Activated CD4-positive, alpha-beta memory T cell treated with anti-CD3 and anti-CD28 coated beads, Interleukin-2, amount 10 ng/mL, durations not matched to agents 7 days and 5 days (primary cell): Measurements from ENCODE around the gene ANAPC16. TPM values are rescaled to one million over a fixed set of nuclear protein-coding genes. Genes with fewer than 3 reads are reported as not detected.
"Not testable (repeated sequence)": the region's sequence is repeated elsewhere in the genome, so short reads cannot be mapped to it uniquely, and the experiment has no call there.

Experiments used
- CTCF ChIA-PET: fragments of 350-600 bp; sonication (Branson Sonifier 250); formaldehyde crosslinking; loops from one replicate; lab custom pipeline; 2021; ENCODE audit warnings: antibody characterized with exemption, inconsistent platforms; lab: Charles Lee
- POLR2A ChIA-PET: fragments of 350-600 bp; sonication (Branson Sonifier 250); formaldehyde crosslinking; loops from one replicate; lab custom pipeline; 2021; ENCODE audit warnings: antibody characterized with exemption; lab: Charles Lee
- DNase-seq: peaks from one replicate; pipeline ENCODE4 v3.0.0-alpha.2; 2020
- H3K27ac Mint-ChIP-seq: one replicate; pipeline ENCODE4 v1.8.0; 2021; ENCODE audit warnings: mild to moderate bottlenecking, mixed read lengths
- H3K27me3 Mint-ChIP-seq: one replicate; pipeline ENCODE4 v1.8.0; 2021; ENCODE audit warnings: mixed read lengths
- H3K36me3 Mint-ChIP-seq: one replicate; pipeline ENCODE4 v1.8.0; 2021; ENCODE audit warnings: low read depth, mixed read lengths
- H3K4me1 Mint-ChIP-seq: one replicate; pipeline ENCODE4 v1.8.0; 2021; ENCODE audit warnings: mixed read lengths
- H3K4me3 Mint-ChIP-seq: one replicate; pipeline ENCODE4 v1.8.0; 2021; ENCODE audit warnings: mild to moderate bottlenecking, mixed read lengths
- H3K9me3 Mint-ChIP-seq: one replicate; pipeline ENCODE4 v1.8.0; 2021; ENCODE audit warnings: mixed read lengths
- total RNA-seq, 2 experiments: library from RNA; stranded (reverse); gene quantifications; one replicate each; pipeline ENCODE4 v1.2.3, GENCODE V29; 2021

Gene ANAPC16
- total RNA-seq, 2 experiments from 2014 or later = 94.2 to 101 TPM

DNA sequence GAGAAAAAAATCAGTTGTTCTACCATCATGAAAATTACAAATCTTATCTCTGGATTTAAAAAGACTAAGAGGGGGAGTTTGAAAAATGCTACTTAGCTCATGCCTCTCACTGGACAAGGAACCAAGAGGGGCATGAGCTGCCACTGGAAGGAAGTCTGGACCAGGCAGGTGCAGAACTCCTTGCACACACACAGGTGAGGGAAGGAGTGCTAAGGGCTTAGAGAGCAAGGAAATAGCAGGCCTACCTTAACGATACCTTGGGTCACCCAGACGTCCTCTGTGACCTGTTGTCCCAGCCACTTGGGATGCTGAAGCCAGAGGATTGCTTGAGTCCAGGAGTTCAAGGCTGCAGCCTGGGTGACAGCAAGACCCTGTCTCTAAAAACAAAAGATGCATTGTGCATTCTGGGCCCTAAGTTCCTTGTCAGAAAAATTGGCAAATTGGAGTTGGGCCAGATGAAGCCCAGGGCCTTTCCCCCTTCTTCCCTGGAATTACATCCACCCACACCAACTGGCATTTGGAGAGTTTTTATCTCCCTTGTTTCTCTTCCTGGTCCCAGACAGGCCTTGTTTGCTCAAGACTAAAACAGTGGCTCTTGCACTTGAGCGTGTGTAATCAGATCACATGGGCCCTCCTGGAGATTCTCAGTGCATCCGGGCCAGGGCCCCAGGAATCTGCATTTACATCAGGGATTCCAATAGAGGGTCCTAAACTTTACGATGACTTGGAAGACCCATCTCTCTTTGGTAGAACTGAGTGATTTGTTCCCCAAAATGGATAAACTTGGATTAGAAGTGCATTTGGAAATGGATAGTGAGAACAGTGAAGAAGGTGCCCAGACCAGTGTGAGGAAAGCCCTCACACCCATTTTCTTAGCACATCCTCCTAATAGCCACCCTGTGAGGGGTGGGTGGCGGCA, 60.9 kb downstream of the ANAPC16 start:
- CTCF ChIA-PET = interaction anchor here (1.0 to 7.6 kb wide), 11 partner anchors 10 to 187 kb away, joined by 3 to 89 read pairs (median 20); no protein-coding TSS in a partner anchor
- Mint-ChIP-seq H3K9me3 (no peaks in the 10 kb centered on the region), H3K4me1 (peaks cover 56% of the 10 kb centered on the region), H3K27ac (peak overlapping the region; percentile 96), H3K4me3 (peak overlapping the region; percentile 100), H3K36me3 (peaks cover 37% of the 10 kb centered on the region), H3K27me3 (no peaks in the 10 kb centered on the region)
- POLR2A ChIA-PET = interaction anchor here (0.7 to 7.9 kb wide), 10 partner anchors 11 to 189 kb away, joined by 3 to 225 read pairs (median 26); partner anchors contain the start of genes ANAPC16, ASCC1 and SPOCK2
- DNase-seq = no peak

GRCh38 chr10:72277340-72277995, 61.7 kb downstream of the ANAPC16 start:
- H3K4me3 Mint-ChIP-seq = peak overlapping the region; percentile 100
- no peak for DNase-seq
- H3K27me3 Mint-ChIP-seq = no peaks in the 10 kb centered on the region
- H3K36me3 Mint-ChIP-seq = peaks cover 37% of the 10 kb centered on the region
- H3K9me3 Mint-ChIP-seq = no peaks in the 10 kb centered on the region
- ChIA-PET CTCF (interaction anchor here (0.9 to 7.6 kb wide), 6 partner anchors 20 to 63 kb away, joined by 3 to 65 read pairs (median 4); no protein-coding TSS in a partner anchor), POLR2A (interaction anchor here (0.7 to 7.9 kb wide), 10 partner anchors 10 to 189 kb away, joined by 3 to 225 read pairs (median 8); partner anchors contain the start of gene SPOCK2)
- peaks cover 50% of the 10 kb centered on the region for H3K4me1 Mint-ChIP-seq
- peak overlapping the region; percentile 96 for H3K27ac Mint-ChIP-seq

- Mint-ChIP-seq H3K4me3 (peak overlapping the region; percentile 3), H3K9me3 (no peaks in the 10 kb centered on the region), H3K27me3 (no peaks in the 10 kb centered on the region), H3K36me3 (peaks cover 37% of the 10 kb centered on the region), H3K4me1 (peaks cover 49% of the 10 kb centered on the region), H3K27ac (peak overlapping the region; percentile 96)
- CTCF ChIA-PET = interaction anchor here (0.9 to 7.6 kb wide), 6 partner anchors 19 to 62 kb away, joined by 3 to 65 read pairs (median 4); no protein-coding TSS in a partner anchor
- DNase-seq = no peak
- POLR2A ChIA-PET = interaction anchor here (0.6 to 7.9 kb wide), 11 partner anchors 9 to 190 kb away, joined by 3 to 225 read pairs (median 7); partner anchors contain the start of genes ASCC1 and SPOCK2
Measured at GRCh38 chr10:72277996-72278667, 62.3 kb downstream of the ANAPC16 start.

GRCh38 chr10:72278668-72279393, 63.0 kb downstream of the ANAPC16 start:
- no peak for DNase-seq
- Mint-ChIP-seq H3K27ac (no peak overlapping the region), H3K4me3 (peak overlapping the region; percentile 3), H3K27me3 (no peaks in the 10 kb centered on the region), H3K36me3 (peaks cover 32% of the 10 kb centered on the region), H3K9me3 (no peaks in the 10 kb centered on the region), H3K4me1 (peaks cover 47% of the 10 kb centered on the region)
- POLR2A ChIA-PET = interaction anchor here (0.6 to 7.9 kb wide), 9 partner anchors 13 to 76 kb away, joined by 3 to 225 read pairs (median 10); partner anchors contain the start of gene ASCC1
- CTCF ChIA-PET = interaction anchor here (1.0 to 7.6 kb wide), 9 partner anchors 12 to 59 kb away, joined by 3 to 65 read pairs (median 4); no protein-coding TSS in a partner anchor

GRCh38 chr10:72279587-72279986, 63.8 kb downstream of the ANAPC16 start:
- not testable (repeated sequence) for H3K27me3 Mint-ChIP-seq, H3K4me3 Mint-ChIP-seq, H3K27ac Mint-ChIP-seq, H3K9me3 Mint-ChIP-seq, DNase-seq
- ChIA-PET POLR2A (interaction anchor here (0.9 to 6.6 kb wide), 7 partner anchors 12 to 196 kb away, joined by 3 to 73 read pairs (median 5); partner anchors contain the start of gene ASCC1), CTCF (interaction anchor here (1.0 to 2.6 kb wide), 5 partner anchors 12 to 58 kb away, joined by 3 to 10 read pairs (median 5); no protein-coding TSS in a partner anchor)
- peaks cover 49% of the 10 kb centered on the region for H3K4me1 Mint-ChIP-seq
- peaks cover 24% of the 10 kb centered on the region for H3K36me3 Mint-ChIP-seq

GRCh38 chr10:72283131-72283530, 67.3 kb downstream of the ANAPC16 start:
- H3K27ac Mint-ChIP-seq = no peak overlapping the region
- ChIA-PET CTCF (interaction anchor here (0.7 to 1.4 kb wide), 6 partner anchors 8 to 235 kb away, joined by 3 to 6 read pairs (median 6); no protein-coding TSS in a partner anchor), POLR2A (interaction anchor here (0.8 to 3.2 kb wide), 5 partner anchors 9 to 67 kb away, joined by 3 to 26 read pairs (median 3); partner anchors contain the start of genes ANAPC16, ASCC1 and DDIT4)
- H3K27me3 Mint-ChIP-seq = no peaks in the 10 kb centered on the region
- DNase-seq = no peak
- H3K4me1 Mint-ChIP-seq = peaks cover 51% of the 10 kb centered on the region
- no peaks in the 10 kb centered on the region for H3K9me3 Mint-ChIP-seq
- no peaks in the 10 kb centered on the region for H3K36me3 Mint-ChIP-seq
- no peak overlapping the region for H3K4me3 Mint-ChIP-seq

Other genes starting within 250 kb of the ANAPC16 start
- 100 to 1,000 TPM; 418 to 420 TPM for gene SPOCK2, start 127.5 kb upstream of the ANAPC16 start, total RNA-seq
- gene ASCC1, start 264 bp downstream of the ANAPC16 start, total RNA-seq = 10 to 100 TPM; 35.5 to 36.2 TPM
- gene DDIT4, start 57.9 kb downstream of the ANAPC16 start, total RNA-seq = 100 to 1,000 TPM; 475 to 481 TPM
- 10 to 100 TPM; 23.8 to 26.7 TPM for gene DNAJB12, start 138.9 kb downstream of the ANAPC16 start, total RNA-seq